GM21717 (cell line): Measurements from ENCODE around the gene CSAD.
A peak's percentile ranks its signal among the peaks of the same experiment; 100 is the strongest.
"Not testable (repeated sequence)": the region's sequence is repeated elsewhere in the genome, so short reads cannot be mapped to it uniquely, and the experiment has no call there.

Source experiments
- ATAC-seq: cut with Tn5 transposase; IDR thresholded peaks from one replicate; pipeline ENCODE4 v1.9.1; 2021; ENCODE audit warnings: mild to moderate bottlenecking, moderate library complexity; ENCODE audit not compliant: unreplicated experiment

Gene CSAD

DNA sequence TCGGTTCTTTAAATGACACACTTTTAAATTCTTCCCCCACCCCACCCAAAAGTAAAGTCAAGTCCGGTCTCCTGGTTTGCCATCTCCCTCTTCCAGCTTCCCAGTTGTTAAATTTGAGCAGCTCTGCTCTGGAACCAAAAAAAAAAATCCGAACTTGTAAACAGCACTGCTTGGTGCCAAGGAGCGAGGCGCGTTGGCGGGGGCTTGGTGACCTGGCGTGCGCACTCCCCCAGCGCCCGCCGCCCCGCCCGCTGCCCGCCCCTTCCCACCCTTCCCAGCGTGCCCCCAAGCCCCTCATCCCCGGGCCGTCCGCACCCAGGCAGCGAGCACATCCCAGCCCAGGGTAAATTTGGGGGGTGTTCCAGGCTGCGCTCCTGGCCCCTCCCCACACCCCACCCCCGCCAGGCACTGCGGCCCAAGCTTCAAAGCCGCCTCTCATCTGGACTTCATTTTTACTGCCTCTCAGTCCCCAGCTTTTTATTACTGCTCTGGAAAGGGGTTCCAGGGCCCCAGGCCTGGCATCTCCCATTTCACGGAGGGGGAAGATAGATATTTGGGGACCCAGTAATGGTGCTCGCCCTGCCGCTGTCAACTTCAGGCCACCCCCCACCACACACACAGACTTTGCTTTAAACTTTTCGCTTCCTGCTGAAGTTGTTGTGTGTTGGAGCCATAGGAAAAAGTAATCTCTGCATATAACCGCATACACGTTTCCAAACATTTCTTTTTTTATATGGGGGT, 38.0 kb upstream of the CSAD start:
- no peak for ATAC-seq

DNA sequence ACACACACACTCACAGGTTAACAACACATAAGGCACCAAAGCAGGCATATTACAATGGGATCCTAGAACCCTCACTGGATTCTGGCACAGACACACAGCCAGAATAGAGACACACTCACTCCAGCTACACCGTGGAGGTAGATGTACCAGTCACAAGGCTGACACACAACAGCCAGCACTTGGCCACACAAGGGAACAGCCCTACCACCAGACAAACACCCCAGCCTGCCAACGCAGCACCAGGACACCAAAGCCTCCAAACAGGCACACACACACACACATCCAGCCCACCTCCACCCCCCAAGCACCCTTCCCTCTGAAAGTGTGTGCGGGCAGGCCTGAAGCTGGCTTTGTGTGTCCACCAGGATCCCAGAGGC, 37.2 kb upstream of the CSAD start:
- no peak for ATAC-seq

DNA sequence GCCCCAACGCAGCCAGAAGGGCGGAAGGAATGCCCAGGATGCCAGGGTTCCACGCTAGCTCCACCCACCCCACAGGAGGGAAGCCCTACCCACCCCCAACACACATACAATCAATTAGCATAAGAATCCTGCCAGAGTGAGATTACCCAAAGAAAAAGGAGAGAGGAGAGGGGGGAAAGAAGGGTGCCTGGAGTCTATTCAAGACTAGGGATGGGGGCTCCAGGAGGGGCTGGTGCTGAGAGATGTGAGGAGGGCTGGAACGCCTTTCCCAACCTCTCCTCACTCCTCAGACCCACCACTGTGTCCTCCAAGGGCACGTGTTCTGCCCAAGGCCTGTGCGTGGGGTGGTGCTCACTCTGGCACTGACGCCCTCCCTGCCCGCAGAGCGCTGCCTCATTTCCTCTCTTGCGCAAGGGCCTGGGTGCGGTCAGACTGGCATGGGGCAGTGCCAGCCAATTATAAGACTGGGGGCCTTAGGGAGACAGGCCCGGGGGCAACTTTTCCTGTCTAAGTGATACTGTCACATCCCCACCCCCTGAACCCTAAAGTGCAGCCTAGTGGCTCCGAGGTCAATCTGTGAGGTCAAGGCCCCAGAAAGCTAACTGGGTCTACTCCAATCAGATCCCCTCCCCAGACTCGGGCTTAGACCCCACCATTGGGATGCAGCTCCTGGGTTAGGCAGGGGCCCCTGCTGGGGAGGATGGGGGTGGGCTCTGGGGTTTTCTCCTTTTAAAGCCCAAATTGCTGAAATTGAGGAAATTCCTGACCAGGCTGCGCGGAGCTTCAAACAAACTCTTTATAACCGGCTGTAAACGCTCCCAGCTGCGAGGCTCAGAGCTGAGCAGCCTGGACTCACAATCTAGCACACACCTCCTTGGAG, 36.6 kb upstream of the CSAD start:
- no peak for ATAC-seq

DNA sequence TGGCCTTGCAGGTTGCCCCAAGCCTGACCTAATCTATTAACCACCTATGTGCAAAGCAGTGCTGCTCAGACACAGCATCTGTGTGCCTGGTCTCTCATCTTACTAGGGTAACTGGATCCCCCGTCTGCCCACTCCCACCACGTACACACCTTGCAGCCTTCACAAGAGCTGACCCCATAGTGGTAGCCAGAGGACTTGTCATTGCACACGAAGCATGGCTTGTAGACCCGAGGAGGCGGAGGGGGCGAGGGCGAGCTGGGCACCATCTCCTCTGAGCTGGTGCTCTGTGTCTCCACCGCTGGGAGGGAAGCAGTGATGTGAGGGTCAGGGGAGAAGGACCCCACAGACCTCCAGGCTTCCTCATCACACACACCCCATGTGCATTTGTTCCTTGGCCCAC, 34.8 kb upstream of the CSAD start:
- no peak for ATAC-seq

DNA sequence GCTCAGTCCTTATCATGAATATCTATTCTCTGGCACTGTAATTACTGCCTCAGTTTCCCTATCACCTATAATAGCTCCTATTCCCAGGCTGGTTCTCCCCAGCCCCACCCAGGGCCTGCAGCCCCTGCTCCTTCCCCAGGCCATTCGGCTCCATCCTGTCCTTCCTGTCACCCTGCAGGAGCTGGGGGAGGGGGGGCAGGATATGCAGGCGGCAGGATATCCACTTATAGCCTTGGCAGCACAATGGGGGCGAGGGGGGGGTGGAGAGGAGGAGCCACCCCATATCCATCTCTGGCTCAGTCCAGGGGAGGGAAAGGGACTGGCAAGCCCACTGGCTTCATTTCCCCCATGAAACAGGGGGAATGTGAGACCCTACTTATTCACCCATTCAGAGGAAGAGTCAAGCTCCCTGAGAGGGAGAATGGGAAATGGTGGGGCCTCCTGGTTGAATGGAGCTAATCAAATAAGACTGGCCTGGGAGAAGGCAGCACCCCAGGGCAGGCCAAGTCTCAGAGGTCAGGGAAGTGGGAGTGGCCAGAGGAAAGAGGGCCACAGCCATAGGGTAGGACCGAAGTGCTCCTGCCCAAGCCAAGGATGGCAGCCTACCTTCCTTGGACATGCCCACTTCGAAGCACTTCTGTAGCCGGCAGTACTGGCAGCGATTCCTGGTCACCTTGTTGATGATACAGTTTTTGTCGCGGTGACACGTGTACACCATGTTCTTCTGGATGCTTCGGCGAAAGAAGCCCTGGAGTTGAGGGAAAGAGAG, 34.1 kb upstream of the CSAD start:
- no peak for ATAC-seq

DNA sequence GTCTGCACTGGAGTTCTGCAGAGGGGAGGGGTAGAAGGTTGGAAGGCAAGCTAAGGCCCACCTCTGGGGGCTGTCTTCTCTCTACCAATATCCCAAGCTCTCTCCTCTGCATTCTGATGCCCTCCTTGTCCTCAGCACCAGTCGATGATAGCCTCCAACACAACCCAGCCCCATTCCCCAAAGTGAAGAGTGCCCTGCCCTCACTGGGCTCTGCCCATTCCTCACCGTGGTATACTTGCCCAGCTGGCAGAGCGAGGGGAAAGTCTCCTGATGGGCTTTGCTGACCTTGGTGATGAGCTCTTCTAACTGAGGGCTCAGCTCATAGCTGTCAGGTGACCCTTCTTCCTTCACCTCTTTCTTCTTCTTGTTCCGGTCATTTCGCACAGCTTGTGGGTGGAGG, 33.5 kb upstream of the CSAD start:
- no peak for ATAC-seq

DNA sequence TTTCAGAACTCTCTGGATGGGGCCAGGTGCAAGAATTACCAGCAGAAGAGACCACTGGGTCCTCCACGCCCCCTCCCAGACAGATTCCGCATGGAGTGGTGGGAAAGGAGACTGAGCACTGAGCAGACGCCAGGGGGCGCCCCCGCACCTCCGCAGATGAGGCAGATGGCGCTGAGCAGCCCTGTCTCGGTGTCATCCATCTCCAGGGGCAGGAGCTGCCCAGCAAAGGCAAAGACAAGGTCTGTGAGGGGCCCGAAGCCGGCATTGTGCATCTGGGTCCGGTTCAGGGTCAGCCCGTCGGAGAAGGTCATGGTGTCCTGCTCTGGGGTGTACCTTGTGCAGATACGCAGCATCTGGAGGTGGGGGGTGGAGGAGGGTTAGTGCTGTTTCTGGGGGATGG, 32.6 kb upstream of the CSAD start:
- ATAC-seq: no peak

DNA sequence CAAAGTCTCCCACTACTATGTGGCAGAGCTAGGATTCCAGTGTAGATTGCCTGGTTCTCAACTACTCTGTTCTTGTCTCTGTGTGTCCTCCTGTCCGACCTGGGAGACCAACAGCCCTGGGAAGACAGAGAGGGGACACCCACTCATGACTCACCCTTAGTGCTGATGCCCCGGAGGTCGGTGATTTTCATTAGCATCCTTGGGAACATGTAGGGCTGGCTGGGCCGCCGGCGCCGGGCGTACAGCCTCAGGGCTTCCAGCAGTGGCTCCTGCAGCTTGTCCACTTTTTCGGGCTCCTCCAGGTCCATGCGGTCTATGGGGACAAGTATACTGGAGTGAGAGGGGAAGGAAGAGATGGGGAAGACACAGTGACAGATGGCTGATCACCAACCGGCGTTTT, 32.2 kb upstream of the CSAD start:
- ATAC-seq: no peak

DNA sequence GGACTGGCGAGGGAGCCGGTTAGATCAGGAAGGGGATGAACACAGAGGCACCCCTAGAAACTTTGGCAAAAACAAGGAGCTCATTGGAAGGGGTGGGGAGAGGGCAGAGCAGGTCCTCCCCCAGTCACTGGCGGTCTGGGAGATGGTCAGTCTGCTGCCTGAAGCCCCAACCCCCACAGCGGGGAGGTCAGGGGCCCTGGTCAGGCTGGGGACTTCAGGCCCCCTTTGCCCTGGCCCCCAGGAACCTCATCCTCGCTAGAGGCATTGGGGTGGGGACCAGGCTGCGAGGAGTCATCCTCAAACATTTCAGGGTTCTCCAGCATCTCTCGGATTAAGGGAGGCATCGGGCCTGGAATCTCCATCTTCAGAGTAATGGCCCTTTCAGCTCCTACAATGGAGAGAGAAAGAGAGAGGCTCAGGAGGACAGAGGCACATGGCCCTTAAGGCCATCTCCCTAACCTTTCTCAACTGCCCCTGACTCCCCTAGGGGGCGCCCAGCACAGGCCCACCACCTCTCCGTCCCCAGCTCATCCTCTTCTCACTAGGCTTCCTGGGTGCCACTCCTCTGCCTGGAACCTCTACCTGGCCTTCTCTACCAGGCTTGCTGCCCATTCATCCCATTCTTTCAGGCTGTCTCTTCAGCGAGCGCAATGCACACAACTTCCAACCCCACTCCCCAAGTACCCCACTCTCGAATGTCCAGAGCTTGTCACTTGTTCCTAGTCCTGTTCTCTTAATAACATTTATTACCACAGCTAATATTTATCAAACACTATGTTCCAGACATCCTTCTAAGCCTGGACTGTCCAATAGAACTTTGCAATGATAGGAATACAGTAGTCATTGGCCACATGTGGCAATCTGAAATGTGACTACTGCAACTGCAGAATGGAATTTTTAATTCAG, 31.0 kb upstream of the CSAD start:
- no peak for ATAC-seq

DNA sequence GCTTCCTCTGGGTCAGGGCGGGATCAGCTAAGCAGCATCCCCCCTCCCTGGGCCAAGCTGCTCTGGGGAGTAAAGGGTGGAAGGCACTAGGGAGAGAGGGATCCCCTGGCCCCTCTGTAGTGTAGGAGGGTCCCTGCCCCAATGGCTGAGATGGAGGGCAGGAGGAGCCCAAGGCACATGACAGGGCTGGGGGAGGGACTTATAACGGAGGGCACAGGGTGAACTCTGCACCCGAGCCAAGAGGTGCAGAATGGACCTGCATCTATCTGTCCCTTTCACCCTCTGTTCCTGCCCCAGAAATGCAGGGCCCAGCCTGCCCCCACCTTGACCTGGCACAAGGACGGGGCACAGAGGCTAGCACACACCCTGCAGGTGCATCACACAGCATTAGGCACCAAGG, 30.1 kb upstream of the CSAD start:
- no peak for ATAC-seq

DNA sequence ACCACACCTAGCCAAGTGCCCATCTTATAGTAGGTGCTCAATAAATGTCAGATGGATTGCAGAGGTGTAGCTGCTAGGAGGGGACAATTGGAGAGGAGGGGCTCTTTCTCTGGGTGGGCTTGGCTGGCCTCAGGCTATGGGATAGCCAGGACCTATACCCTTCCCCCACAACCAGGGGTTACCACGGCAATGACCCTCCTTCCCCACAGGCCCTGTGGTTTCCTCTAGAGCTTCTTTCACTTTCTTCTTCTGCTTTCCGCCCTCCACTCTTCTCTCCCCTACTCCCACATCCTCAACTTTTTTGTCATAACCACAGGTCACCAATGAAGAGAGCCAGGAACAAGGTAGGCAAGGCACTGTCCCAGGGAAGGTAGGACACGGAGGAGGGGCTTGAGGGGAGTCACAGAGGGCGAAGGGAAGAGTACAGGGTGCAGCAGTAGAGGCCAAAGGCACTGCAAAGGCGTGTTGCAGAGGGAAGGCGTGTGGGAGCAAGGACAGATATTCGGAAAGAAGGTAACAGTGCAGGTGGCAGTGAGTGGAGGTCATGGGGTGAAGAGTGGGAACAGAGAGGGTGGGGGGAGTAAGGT, 28.2 kb upstream of the CSAD start:
- peak; percentile 42 for ATAC-seq

DNA sequence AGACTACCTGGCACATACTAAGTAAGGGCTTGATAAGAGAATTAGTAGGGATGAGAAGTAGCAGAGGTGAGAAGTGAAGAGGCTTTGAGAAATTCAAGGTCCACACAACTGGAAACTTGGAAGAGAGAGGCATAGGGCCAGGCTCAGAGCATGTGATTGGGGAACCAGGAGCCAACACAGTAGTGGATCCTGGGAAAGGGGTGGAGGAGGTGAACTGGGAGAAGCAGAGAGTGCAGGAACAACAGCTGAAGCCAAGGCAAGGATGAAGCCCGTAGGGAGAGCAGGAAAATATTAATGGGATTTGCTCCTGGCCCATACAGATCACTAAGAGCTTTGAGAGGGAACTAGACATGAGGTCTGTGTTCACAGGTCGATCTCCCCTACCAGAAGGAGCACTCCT, 27.7 kb upstream of the CSAD start:
- no peak for ATAC-seq

DNA sequence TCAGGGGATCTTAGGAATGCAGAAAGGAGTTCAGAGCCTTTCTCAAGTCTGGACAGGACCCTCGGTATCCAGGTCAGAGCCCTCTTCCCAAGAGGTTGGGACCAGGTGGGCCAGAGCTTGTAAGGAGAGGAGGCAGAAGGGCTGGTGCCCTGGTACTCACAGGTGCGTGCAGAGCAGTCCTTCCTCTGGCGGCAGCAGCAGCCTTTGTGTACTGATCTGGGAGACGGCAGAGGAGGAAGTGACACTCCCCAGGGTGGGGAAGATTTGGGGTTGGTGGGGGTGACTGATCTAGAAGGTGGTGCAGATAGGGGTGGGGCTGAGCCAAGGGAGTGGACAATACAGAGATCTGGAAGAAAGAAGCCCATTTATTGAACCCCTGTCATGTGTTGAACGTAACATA, 26.3 kb upstream of the CSAD start, which contains the start of gene ITGB7:
ITGB7 (minus strand) TSS at position 210 of the 400 bp plus-strand sequence. CDS start 6,808 bp downstream, outside the sequence.
- ATAC-seq: peak; percentile 40

DNA sequence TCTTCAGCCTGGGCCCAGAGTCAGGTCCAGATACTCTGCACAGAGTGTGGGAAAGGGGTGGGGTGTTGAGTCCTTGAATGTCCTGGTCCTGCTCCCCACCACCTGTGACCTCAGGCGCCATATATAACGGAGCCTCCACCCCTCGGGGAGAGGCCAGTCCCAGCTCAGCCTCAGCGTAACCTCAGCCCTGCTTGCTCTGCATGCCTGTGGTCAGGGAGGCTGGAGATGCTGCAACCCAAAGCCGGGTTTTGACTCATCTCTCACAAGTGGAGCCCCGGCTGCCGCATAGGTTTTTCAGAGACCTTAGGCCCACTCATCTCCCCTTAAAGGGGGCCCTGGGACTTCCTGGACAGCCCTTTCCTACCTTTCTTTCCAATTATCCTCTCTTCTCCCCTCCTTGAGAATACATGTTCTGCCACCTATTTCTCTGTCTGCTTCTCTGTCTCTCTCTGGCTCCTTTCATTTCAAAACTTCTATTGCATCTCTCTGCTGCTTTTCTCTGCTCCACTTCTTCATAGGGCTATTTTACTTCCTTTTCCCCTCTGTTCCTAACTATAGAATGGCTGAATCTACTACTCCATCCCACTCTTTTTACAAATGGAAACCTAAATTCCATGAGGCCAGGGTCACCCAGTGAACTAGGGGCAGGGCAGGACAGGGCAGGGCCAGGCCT, 25.2 kb upstream of the CSAD start:
- peak; percentile 64 for ATAC-seq

DNA sequence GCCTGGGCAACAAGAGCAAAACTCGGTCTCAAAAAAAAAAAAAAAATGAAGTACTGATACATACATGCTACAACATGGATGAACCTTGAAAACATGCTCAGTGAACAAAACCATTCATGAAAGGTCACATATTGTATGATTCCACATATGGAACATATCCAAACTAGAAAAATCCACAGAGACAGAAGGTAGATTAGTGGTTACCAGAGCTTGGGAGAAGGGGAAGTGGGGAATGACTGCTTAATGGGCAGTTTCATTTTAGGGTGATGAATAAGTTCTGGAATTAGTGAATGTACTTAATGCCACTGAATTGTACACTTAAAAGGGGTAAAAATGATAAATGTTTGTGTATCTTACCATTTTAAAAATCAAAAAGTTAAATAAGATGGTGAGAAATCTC, 23.6 kb upstream of the CSAD start:
- no peak for ATAC-seq

DNA sequence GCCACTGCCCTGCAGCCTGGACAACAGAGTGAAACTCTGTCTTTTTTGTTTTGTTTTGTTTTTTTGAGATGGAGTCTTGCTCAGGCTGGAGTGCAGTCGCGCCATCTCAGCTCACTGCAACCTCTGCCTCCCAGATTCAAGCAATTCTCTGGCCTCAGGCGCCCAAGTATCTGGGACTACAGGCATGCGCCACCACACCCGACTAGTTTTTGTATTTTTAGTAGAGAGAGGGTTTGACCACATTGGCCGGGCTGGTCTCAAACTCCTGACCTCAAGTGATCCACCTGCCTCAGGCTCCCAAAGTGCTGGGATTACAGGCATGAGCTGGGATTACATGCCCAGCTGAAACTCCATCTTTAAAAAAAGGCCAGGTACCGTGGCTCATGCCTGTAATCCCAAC, 21.6 kb upstream of the CSAD start:
- ATAC-seq: not testable (repeated sequence)

DNA sequence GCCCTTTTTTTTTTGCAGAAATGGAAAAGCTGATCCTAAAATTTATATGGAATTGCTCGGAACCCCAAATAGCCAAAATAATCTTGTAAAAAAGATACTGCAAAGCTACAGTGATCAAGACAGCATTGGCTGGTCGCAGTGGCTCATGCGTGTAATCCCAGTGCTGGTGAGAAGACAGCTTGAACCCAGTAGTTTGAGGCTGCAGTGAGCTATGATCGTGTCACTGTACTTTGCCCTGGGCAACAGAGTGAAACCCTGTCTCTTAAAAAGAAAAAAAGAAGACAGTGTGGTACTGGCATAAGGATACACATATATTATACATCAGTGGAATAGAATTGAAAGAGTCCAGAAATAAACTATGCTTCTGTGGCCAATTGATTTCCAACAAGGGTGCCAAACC, 20.9 kb upstream of the CSAD start:
- ATAC-seq: no peak

DNA sequence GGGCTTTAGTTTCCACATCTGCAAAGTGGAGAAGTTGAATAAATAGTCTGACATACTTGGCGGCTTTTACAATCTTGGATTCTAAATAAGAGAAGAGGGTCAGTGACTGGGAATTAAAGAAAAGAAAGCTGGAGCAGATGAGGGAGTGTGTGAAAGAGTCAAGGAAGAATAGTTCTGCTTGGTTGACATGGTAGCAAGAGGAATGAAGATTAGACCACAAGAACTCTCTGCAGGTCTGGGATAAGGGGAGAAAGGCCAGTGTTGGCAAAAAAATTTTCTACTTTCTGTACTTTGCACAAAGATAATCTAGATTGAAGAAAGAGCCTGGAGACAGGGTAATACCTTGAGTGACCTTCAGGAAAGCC, 20.4 kb upstream of the CSAD start:
- no peak for ATAC-seq

DNA sequence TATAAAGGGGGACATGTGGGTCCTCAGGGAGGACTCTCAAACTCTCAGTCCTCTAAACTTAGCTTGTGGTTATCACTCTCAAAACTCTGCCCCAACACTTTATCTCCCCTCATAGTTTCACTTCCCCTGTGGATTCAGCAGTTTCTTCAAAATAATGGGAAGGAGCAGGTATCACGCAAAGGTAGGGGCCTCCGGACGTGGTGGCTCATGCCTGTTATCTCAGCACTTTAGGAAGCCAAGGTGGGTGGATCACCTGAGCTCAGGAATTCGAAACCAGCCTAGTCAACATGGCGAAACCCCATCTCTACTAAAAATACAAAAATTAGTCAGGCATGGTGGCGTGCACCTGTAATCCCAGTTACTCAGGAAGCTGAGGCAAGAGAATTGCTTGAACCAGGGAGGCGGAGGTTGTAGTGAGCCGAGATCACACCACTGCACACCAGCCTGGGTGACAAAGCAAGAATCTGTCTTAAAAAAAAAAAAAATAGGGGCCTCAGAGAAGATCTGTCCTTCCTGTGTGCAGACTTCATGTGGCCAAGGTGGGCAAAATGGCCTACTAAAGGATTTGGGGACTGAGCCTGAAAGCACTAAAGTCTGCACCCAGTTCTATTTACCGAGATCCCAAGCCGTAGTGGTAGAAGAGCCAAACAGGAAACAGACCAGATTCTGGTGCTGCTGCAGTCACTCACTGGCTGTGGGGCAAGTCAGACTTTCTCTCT, 19.9 kb upstream of the CSAD start:
- ATAC-seq: peak; percentile 43
